ENCODE data around the gene HFE.

The HFE gene

GRCh38 chr6:26054781-26055718 is 32.2 kb upstream of the HFE start:
- Histone ChIP-seq H3K4me3 (replicated peaks; ENCODE audit: insufficient read depth, low read length) (peak overlapping the region; percentile 35), H3K27me3 (ENCODE audit: insufficient read depth, poor library complexity, severe bottlenecking) (no peaks in the 10 kb centered on the region), H3K27ac (replicated peaks) (peak overlapping the region; percentile 95)
- no peak for TF ChIP-seq CTCF (IDR thresholded peaks at IDR 0.05; ENCODE audit: insufficient read depth, low read length)
- no peak for TF ChIP-seq SPI1 (IDR thresholded peaks at IDR 0.05; ENCODE audit: borderline replicate concordance, low read depth)
- TF ChIP-seq GABPA (IDR thresholded peaks at IDR 0.05; ENCODE audit: low read depth) = 0 out of 2 replicates have a peak, but pooled peaks have one; percentile 16
- TF ChIP-seq REST (IDR thresholded peaks at IDR 0.05; ENCODE audit: insufficient replicate concordance, low read depth) = no peak
- TF ChIP-seq POLR2AphosphoS5 (IDR thresholded peaks at IDR 0.05; ENCODE audit: low read depth) = peak; percentile 84; the same call in 1 of the 2 replicates
- DNase-seq (ENCODE audit: low read depth in 1 of 2, low spot score in 1 of 2) = peak; percentile 88 to 97

- peak; percentile 61 to 91 for DNase-seq (ENCODE audit: low read depth in 1 of 2, low spot score in 1 of 2)
- Histone ChIP-seq H3K4me3 (replicated peaks; ENCODE audit: insufficient read depth, low read length) (peak overlapping the region; percentile 35), H3K27me3 (ENCODE audit: insufficient read depth, poor library complexity, severe bottlenecking) (no peaks in the 10 kb centered on the region), H3K27ac (replicated peaks) (peak overlapping the region; percentile 95)
- TF ChIP-seq POLR2AphosphoS5 (IDR thresholded peaks at IDR 0.05; ENCODE audit: low read depth) (peak; percentile 99), REST (IDR thresholded peaks at IDR 0.05; ENCODE audit: insufficient replicate concordance, low read depth) (peak; percentile 12), SPI1 (IDR thresholded peaks at IDR 0.05; ENCODE audit: borderline replicate concordance, low read depth) (no peak; the same call in 1 of the 2 replicates), GABPA (IDR thresholded peaks at IDR 0.05; ENCODE audit: low read depth) (peak; percentile 36; the same call in 1 of the 2 replicates), CTCF (IDR thresholded peaks at IDR 0.05; ENCODE audit: insufficient read depth, low read length) (no peak)
Measured at GRCh38 chr6:26055719-26056582, 31.3 kb upstream of the HFE start.

GRCh38 chr6:26056583-26057350 is 30.5 kb upstream of the HFE start:
- Histone ChIP-seq H3K27me3 (ENCODE audit: insufficient read depth, poor library complexity, severe bottlenecking) (no peaks in the 10 kb centered on the region), H3K27ac (replicated peaks) (peak overlapping the region; percentile 95), H3K4me3 (replicated peaks; ENCODE audit: insufficient read depth, low read length) (peak overlapping the region; percentile 5)
- TF ChIP-seq CTCF (IDR thresholded peaks at IDR 0.05; ENCODE audit: insufficient read depth, low read length) = no peak
- TF ChIP-seq SPI1 (IDR thresholded peaks at IDR 0.05; ENCODE audit: borderline replicate concordance, low read depth) = 0 out of 2 replicates have a peak, but pooled peaks have one; percentile 21
- TF ChIP-seq GABPA (IDR thresholded peaks at IDR 0.05; ENCODE audit: low read depth) = 0 out of 2 replicates have a peak, but pooled peaks have one; percentile 6
- peak in 1 of 2 experiments; percentile 37 for DNase-seq (ENCODE audit: low read depth in 1 of 2, low spot score in 1 of 2)

All from HL-60 (cell line).